NT2/D1 (cell line): ENCODE results near the gene CC2D2A.

ENCODE experiments used
- DNase-seq: peaks from one replicate; pipeline ENCODE4 v3.0.0-alpha.2; 2011; ENCODE audit warnings: low read depth, low spot score
- H3K27me3 ChIP-seq: 2 replicates; pipeline ENCODE4 v1.6.0; 2011; ENCODE audit warnings: mild to moderate bottlenecking; ENCODE audit not compliant: insufficient read length, insufficient read depth
- H3K36me3 ChIP-seq: 2 replicates; pipeline ENCODE4 v1.6.1; 2011; ENCODE audit warnings: mild to moderate bottlenecking, low read length, mixed read lengths; ENCODE audit not compliant: insufficient read depth, insufficient read length
- H3K4me1 ChIP-seq: 2 replicates; pipeline ENCODE4 v1.5.1; 2011; ENCODE audit not compliant: insufficient read depth, insufficient read length
- H3K4me3 ChIP-seq: 2 replicates; pipeline ENCODE4 v1.5.1; 2011; ENCODE audit warnings: low read depth; ENCODE audit not compliant: insufficient read length
- H3K9ac ChIP-seq: 2 replicates; pipeline ENCODE4 v1.6.0; 2011; ENCODE audit warnings: low read depth; ENCODE audit not compliant: insufficient read length
- H3K9me3 ChIP-seq: 2 replicates; pipeline ENCODE4 v1.5.1; 2011; ENCODE audit warnings: mild to moderate bottlenecking, low read length; ENCODE audit not compliant: insufficient read depth
- SUZ12 ChIP-seq: IDR thresholded peaks from 2 replicates; pipeline ENCODE4 v1.6.1; 2011; ENCODE audit not compliant: insufficient read length, insufficient read depth; ENCODE audit errors: extremely low read depth
- YY1 ChIP-seq: IDR thresholded peaks from 2 replicates; pipeline ENCODE4 v1.6.1; 2011; ENCODE audit not compliant: insufficient read length, insufficient read depth
- ZNF274 ChIP-seq: IDR thresholded peaks from 2 replicates; pipeline ENCODE4 v1.6.1; 2011; ENCODE audit warnings: mild to moderate bottlenecking, low read depth, low read length

The CC2D2A gene

GRCh38 chr4:15547392-15547791, 77.7 kb downstream of the CC2D2A start:
- H3K36me3 ChIP-seq, result peaks cover 10% of the 10 kb centered on the region
- no peaks in the 10 kb centered on the region for H3K9me3 ChIP-seq
- H3K9ac ChIP-seq, result no peak overlapping the region
- no peak for TF ChIP-seq SUZ12
- no peak for TF ChIP-seq YY1
- no peak for TF ChIP-seq ZNF274
- DNase-seq, result no peak
- H3K27me3 ChIP-seq, result no peaks in the 10 kb centered on the region
- H3K4me3 ChIP-seq, result no peak overlapping the region
- H3K4me1 ChIP-seq, result peaks cover 2% of the 10 kb centered on the region

DNA sequence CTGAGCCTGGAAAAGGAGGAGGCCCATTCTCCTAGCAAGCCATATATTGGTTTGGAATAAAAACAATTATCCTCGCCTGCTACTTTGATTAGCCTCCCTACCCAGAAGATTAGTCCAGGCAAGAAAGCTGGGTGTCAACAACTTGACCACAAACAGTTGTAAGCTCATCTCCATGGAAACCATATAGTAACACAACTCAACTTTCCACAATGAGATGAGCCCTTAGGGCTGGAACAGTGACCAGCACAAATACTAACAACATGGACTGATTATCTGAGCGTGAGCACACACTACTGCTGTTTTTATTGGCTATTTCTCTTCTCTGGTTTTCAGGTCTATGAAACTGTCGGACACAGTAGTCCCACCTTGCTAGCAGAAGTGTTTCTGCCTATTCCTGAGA, 80.8 kb downstream of the CC2D2A start:
- DNase-seq, result no peak
- Histone ChIP-seq H3K9ac (no peak overlapping the region), H3K4me3 (no peak overlapping the region), H3K27me3 (no peaks in the 10 kb centered on the region), H3K36me3 (peaks cover 17% of the 10 kb centered on the region), H3K4me1 (no peaks in the 10 kb centered on the region), H3K9me3 (no peaks in the 10 kb centered on the region)
- TF ChIP-seq YY1 (no peak), SUZ12 (no peak)

- peaks cover 31% of the 10 kb centered on the region for H3K36me3 ChIP-seq
Observed at GRCh38 chr4:15551740-15552446, 82.2 kb downstream of the CC2D2A start.

GRCh38 chr4:15552557-15553362, 83.1 kb downstream of the CC2D2A start:
- Histone ChIP-seq H3K36me3 (peaks cover 33% of the 10 kb centered on the region), H3K9me3 (no peaks in the 10 kb centered on the region), H3K4me1 (no peaks in the 10 kb centered on the region), H3K27me3 (no peaks in the 10 kb centered on the region), H3K4me3 (no peak overlapping the region), H3K9ac (no peak overlapping the region)
- TF ChIP-seq SUZ12, result no peak
- no peak for TF ChIP-seq YY1
- TF ChIP-seq ZNF274, result no peak
- no peak for DNase-seq

More at GRCh38 chr4:15551740-15552446, 82.2 kb downstream of the CC2D2A start:
- no peaks in the 10 kb centered on the region for H3K27me3 ChIP-seq
- TF ChIP-seq SUZ12, result no peak
- no peak for TF ChIP-seq YY1
- no peak for TF ChIP-seq ZNF274
- no peak for DNase-seq
- H3K4me3 ChIP-seq, result no peak overlapping the region
- H3K4me1 ChIP-seq, result no peaks in the 10 kb centered on the region
- H3K9ac ChIP-seq, result no peak overlapping the region
- H3K9me3 ChIP-seq, result no peaks in the 10 kb centered on the region

GRCh38 chr4:15556511-15557092, 86.9 kb downstream of the CC2D2A start:
- H3K36me3 ChIP-seq, result peaks cover 44% of the 10 kb centered on the region
- H3K4me1 ChIP-seq, result no peaks in the 10 kb centered on the region
- H3K27me3 ChIP-seq, result no peaks in the 10 kb centered on the region
- no peak overlapping the region for H3K9ac ChIP-seq
- no peak for DNase-seq
- TF ChIP-seq SUZ12 (no peak), YY1 (no peak), ZNF274 (no peak)
- no peak overlapping the region for H3K4me3 ChIP-seq
- no peaks in the 10 kb centered on the region for H3K9me3 ChIP-seq

- H3K9ac ChIP-seq, result no peak overlapping the region
- H3K9me3 ChIP-seq, result no peaks in the 10 kb centered on the region
- no peaks in the 10 kb centered on the region for H3K4me1 ChIP-seq
- no peak for TF ChIP-seq YY1
- TF ChIP-seq SUZ12, result no peak
- TF ChIP-seq ZNF274, result no peak
- peaks cover 51% of the 10 kb centered on the region for H3K36me3 ChIP-seq
- H3K27me3 ChIP-seq, result no peaks in the 10 kb centered on the region
- H3K4me3 ChIP-seq, result no peak overlapping the region
- no peak for DNase-seq
Observed at GRCh38 chr4:15557786-15558550, 88.3 kb downstream of the CC2D2A start.

GRCh38 chr4:15558561-15558960, 88.9 kb downstream of the CC2D2A start:
- Histone ChIP-seq H3K4me1 (no peaks in the 10 kb centered on the region), H3K9me3 (no peaks in the 10 kb centered on the region), H3K36me3 (peaks cover 52% of the 10 kb centered on the region), H3K27me3 (no peaks in the 10 kb centered on the region), H3K9ac (no peak overlapping the region), H3K4me3 (no peak overlapping the region)
- DNase-seq, result no peak
- TF ChIP-seq ZNF274, result no peak
